GM19238 (cell line): ENCODE measurements around the gene RAPGEF4.

Source experiments
- DNase-seq: peaks from one replicate; pipeline ENCODE4 v3.0.0; 2011; ENCODE audit warnings: low spot score; ENCODE audit not compliant: insufficient read length

RAPGEF4 gene

DNA sequence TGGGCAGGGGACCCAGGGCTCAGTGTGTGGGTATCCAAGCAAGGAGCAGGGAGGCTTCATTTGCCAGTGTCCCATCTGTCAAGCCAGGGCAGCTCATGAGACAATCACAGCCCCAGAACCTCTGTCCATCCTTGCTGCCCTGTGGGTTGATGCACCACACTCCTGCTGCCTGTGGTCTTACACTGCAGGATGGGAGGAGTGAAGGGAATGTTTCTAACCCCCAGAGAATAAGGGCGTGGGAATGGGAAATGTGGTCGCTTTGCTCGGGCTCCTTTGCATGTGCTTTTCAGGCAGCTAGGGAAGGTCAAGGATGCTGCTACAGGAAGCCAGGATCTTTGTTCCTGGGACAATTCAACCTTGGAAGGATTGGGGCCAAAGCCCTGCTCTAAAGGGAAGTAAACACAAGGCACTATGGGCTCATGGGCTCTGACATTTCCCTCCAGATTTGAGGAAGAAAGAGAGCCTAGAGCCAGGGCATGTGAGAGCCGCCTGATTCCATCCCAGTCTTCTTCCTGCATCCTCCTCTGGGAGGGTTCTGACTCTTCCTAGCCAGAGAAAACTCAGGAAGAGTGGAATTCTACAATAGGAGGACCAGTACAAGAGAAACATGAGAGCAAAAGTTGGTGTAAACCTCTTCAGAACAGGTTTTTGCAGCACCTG is 321.2 kb downstream of the RAPGEF4 start:
- no peak for DNase-seq

GRCh38 chr2:173058097-173058496 is 322.5 kb downstream of the RAPGEF4 start:
- no peak for DNase-seq

DNA sequence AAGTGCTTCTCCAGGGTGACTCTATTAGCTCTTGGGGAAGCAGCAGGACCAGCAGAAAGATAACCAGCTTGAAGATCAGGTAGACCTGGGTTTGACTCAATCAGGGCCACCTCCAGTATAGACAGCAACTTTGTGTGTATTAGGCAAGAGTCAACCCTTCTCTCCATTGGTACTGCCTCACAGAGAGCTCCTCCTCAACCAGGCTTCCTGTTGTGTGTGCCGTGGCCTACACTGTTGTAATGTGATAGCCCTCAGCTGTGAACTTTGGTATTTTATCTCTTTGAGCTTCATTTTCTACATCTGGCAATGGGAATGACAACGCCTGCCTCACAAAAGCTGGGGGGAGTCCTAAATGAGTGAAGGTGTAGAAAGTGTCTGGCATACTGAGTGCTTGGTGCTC is 323.0 kb downstream of the RAPGEF4 start:
- no peak for DNase-seq

DNA sequence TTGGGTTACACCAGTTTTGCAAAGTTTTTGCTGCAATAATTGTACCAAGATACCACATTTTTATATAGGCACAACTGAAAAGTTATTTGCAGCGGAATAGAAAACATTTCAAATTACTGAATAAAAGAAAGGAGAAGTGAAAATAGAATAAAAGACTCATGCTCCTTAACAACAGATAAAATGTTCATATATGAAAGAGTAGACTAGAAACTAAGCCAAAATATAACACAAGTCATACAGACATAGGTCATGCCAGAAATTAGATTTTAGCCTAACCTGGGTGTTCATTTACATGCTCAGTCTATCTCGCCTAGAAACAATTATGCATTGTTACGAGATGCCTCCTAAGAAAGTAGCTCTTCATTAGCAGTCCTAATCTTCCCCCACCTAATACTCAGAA is 323.6 kb downstream of the RAPGEF4 start:
- no peak for DNase-seq

- no peak for DNase-seq
These were observed 324.4 kb downstream of the RAPGEF4 start for GRCh38 chr2:173059971-173060461.

DNA sequence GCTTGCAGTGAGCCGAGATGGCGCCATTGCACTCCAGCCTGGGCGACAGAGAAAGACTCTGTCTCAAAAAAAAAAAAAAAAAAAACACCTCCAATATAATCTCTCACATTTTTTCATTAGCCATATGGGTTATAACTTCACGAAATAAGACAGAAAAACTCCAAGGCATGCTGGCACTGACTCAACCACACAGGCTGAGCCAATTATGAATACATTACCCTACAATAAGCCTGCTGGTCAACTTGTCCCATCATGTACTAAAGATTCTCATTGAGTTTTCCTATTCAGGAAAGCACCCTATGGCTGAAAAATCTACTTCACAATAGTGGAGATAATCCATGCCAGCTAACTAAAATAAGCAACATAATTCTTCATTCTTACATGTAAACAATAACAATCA is 327.2 kb downstream of the RAPGEF4 start:
- DNase-seq: no peak

GRCh38 chr2:173064151-173064805 is 328.6 kb downstream of the RAPGEF4 start:
- DNase-seq: no peak

- no peak for DNase-seq
These were observed 331.4 kb downstream of the RAPGEF4 start for GRCh38 chr2:173066887-173067676.

DNA sequence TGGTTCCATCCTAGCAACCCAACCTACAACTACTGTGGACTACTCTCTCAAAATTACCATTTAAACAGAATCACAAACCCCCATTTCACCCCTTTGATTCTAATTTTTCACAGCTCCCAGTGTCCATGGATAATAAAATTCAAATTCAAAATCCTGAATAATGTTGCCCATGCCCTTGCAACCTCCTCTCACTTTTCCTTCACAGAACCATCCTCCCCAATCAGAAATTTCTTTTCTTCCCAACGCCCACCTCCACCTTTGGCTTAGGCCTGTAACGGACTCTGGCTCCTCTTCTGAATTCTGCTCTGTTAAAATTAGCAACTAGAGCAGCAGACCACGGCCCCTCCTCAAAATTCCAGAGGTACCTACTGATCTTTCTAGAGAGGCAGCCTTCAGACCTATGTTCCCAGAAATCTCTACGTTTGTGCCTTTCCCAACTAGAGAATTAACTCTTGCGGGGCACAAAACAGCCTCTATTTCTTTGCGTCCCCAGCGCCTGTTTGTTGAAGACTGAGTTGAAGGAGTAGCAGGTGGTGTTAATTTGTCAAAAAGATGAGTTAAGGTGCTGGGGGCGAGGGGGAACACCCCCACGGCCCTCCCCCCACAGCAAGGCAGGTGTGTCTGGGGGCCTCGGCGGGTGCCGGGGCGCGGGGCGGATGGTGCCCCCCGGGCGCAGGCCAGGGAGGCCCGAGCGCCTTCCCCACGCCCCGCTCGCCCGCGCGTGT is 339.6 kb downstream of the RAPGEF4 start:
- DNase-seq: no peak

DNA sequence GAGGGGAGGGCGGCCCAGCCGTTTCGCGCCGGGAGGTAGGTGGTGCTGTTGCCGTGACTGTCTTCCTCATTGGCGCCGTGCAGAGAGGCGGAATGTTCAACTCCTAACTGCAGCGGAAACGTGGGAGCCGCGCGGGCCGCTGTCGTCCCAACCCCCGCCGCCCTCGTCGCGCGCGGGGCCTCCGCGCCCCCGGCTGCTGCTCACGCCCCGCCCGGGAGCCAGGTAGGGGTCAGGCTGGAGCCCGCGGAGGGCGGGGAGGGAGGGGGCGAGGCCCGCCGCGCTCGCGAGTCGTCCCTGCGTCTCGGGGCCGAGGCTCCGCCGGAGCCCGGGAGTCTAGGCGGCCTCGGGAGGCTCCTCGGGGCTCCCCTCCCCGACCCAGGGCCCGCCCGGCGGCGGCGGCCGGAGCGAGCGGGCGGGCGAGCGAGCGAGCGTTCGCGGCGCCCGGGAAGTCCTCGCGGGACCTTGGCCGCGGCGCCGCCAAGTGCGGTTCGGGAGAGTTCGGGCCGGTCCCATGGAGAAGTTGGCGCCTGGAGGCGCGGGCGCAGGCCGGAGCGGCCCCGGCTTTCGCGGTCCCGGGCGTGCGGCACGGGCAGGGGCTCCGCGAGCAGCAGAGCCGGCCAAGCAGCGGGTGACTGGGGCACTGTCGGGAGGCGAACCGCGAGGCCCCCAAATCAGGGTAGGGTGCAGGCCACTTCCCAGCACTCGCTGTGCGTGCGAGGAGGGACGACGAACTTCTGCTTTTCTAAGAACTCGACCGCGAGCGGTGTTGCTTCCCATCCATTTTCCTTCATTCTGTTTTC is 340.3 kb downstream of the RAPGEF4 start, which contains the start of gene MAP3K20:
MAP3K20 (plus strand) TSS at position 66 of the 800 bp plus-strand sequence. CDS start 15,186 bp downstream, outside the sequence.
- peak; percentile 36 for DNase-seq

- DNase-seq: peak; percentile 19
These were observed 341.1 kb downstream of the RAPGEF4 start for GRCh38 chr2:173076581-173077345.

DNA sequence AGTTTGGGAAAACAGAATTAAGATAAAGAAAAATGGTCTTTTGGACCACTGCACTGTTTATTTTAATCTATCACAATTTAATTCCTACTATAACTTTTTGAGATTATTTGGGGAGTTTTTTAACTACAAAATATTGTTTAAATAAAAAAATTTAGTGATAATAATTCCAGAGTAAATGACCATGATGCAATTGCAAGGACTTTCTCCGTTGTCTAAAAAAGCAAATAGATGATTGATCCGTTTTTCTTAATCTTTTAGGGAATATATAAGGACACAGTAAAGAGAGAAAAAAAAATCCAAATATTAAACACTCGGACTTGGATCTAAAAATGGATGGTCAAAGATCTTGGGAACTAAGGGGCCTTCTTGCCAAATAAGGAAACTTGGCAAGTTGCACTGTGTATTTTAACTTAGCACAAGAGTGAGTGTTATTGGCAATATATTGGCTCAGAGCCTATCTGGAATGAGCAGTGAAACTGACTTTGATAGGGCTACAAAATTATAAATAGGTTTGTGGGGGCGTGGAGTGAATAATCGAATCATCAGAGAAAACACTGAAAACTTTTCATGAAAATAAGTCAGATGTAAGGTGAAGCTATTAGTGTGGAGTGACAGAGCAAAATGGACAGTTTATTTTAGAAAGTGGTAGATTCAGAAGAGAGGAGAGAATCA is 342.0 kb downstream of the RAPGEF4 start:
- DNase-seq: no peak

- no peak for DNase-seq
These were observed 343.5 kb downstream of the RAPGEF4 start for GRCh38 chr2:173079141-173079540.

DNA sequence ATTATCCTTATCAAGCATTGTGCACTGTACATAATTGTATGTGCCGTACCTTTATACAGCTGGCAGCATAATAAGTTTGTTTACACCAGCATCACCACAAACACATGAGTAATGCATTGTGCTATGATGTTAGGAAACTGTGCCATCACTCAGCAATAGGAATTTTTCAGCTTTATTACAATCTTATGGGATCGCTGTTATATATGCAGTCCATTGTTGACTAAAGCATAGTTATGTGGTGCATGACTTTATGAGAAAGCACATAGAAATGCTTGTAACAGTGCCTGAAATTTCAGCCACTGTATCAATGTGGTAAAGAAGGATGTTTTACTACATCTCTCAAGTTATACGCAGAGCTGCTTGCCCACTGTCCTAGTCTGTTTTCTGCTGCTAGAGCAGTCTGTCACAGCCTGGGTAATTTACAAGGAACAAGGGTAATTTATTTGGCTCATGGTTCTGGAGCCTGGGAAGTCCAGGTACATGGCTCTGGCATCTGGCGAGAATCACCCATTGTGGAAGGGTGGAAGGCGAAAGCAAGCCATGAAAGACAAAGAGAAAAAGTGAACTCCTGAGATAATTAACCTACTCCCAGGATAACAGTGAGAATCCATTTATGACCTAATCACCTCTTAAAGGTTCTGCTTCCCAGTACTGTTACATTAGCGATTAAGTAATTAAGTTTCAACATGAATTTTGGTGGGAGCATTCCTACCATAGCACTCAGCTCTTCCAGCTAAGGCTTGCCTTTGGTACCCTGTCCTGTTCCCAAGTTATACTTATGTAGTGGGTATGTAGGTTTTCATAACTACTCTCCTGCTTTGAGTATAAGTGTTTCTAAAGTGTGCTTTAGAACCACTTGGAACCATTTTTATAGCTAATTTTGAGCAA is 344.6 kb downstream of the RAPGEF4 start:
- DNase-seq: no peak

GRCh38 chr2:173086518-173087213 is 351.0 kb downstream of the RAPGEF4 start:
- no peak for DNase-seq

- DNase-seq: no peak
These were observed 351.6 kb downstream of the RAPGEF4 start for GRCh38 chr2:173087214-173087581.

- no peak for DNase-seq
These were observed 352.3 kb downstream of the RAPGEF4 start for GRCh38 chr2:173087793-173088496.
